Dedifferentiated amniotic fluid mesenchymal stem cell (primary cell): ENCODE results near the gene FAM83C.
A peak's percentile ranks its signal among the peaks of the same experiment; 100 is the strongest.

ENCODE experiments used
- DNase-seq: peaks from one replicate; pipeline ENCODE4 v3.0.0-alpha.2; 2016; ENCODE audit errors: extremely low spot score

The FAM83C gene

GRCh38 chr20:35284267-35284991 lies 7.8 kb downstream of the FAM83C start, which contains the start of gene EIF6:
Gene EIF6, minus strand, starts transcription at chr20:35284772. Its CDS starts 285 bp downstream, at chr20:35284487.
- DNase-seq = peak; percentile 59

- DNase-seq = no peak
These were observed 8.6 kb downstream of the FAM83C start for GRCh38 chr20:35283441-35284266.

GRCh38 chr20:35281506-35282101 lies 10.6 kb downstream of the FAM83C start:
- DNase-seq = no peak

- DNase-seq = no peak
These were observed 11.7 kb downstream of the FAM83C start for GRCh38 chr20:35280523-35280922.

- no peak for DNase-seq
These were observed 12.6 kb downstream of the FAM83C start for GRCh38 chr20:35279533-35280174.

GRCh38 chr20:35279040-35279439 lies 13.2 kb downstream of the FAM83C start:
- no peak for DNase-seq

- DNase-seq = peak; percentile 77
These were observed 14.5 kb downstream of the FAM83C start, which contains the start of gene MMP24OS for GRCh38 chr20:35277531-35278395. Gene MMP24OS, minus strand, starts transcription at chr20:35278122. Its CDS starts 193 bp downstream, at chr20:35277929.

GRCh38 chr20:35277127-35277526 lies 15.1 kb downstream of the FAM83C start:
- DNase-seq = no peak

- no peak for DNase-seq
These were observed 15.8 kb downstream of the FAM83C start for GRCh38 chr20:35276408-35276807.

GRCh38 chr20:35275741-35276251 lies 16.4 kb downstream of the FAM83C start:
- DNase-seq = no peak

GRCh38 chr20:35274172-35275092 lies 17.8 kb downstream of the FAM83C start:
- no peak for DNase-seq

- no peak for DNase-seq
These were observed 18.6 kb downstream of the FAM83C start for GRCh38 chr20:35273449-35274171.

- no peak for DNase-seq
These were observed 20.3 kb downstream of the FAM83C start for GRCh38 chr20:35271904-35272303.

- DNase-seq = no peak
These were observed 20.9 kb downstream of the FAM83C start for GRCh38 chr20:35271073-35271882.

- no peak for DNase-seq
These were observed 22.0 kb downstream of the FAM83C start for GRCh38 chr20:35270021-35270902.

GRCh38 chr20:35269055-35269781 lies 23.0 kb downstream of the FAM83C start:
- DNase-seq = peak; percentile 34
